ENCODE data around the gene PGAM2.
A peak's percentile ranks its signal among the peaks of the same experiment; 100 is the strongest.
"Not testable (repeated sequence)": the region's sequence is repeated elsewhere in the genome, so short reads cannot be mapped to it uniquely, and the experiment has no call there.

PGAM2 gene

DNA sequence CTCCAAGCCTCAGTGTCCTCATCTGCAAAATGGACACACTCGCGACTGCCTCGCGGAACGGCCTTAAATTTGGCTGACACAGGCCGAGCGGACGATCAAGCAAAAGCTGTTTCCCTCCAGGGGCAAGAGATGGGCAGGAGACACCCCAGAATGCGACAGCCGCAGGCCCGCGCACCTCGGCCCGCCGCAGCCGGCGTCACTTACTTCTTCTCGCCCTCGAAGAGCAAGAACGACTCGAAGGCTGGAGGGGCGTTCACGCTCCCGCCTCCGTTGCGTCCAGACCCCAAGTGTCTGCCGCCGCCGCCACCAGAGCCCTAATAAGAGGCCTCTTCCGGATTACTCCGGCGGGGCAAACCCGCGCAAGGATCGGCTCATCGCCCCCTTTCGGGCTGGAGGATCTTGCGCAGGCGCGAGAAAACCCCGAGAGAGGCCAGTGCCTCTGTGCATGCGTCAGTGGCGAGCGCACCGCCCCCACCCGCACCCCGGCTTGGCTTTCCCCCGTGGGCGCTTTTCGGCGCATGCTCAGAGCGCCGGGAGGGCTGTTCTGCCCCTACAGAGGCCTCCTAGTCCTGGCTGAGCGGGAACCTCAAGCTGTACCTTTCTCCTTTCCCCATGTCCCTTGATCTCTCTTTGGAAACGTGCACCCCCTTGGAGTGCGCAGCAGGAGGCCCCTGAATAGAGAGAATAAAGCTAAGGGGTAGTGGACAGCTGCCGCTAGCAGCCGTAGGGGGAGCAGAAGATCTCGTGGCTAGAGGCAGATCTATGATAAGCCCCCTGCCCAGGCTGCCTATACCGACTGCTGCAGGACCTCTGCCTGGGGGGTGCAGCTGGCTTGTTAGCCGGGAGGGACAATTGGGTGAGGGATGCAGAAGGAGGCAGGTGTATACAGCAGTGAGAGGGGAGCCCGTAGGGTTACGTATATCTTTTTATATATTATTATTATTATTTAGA lies 46.2 kb downstream of the PGAM2 start:
- H3K4me3 ChIP-seq (ENCODE audit: low read depth, low read length), result peak overlapping the region; percentile 85
- TF ChIP-seq CTCF (IDR thresholded peaks at IDR 0.05; ENCODE audit: insufficient read depth, low read depth, low read length, missing control alignments), result peak; percentile 58
- peak; percentile 98 for DNase-seq (ENCODE audit: low read depth)

DNA sequence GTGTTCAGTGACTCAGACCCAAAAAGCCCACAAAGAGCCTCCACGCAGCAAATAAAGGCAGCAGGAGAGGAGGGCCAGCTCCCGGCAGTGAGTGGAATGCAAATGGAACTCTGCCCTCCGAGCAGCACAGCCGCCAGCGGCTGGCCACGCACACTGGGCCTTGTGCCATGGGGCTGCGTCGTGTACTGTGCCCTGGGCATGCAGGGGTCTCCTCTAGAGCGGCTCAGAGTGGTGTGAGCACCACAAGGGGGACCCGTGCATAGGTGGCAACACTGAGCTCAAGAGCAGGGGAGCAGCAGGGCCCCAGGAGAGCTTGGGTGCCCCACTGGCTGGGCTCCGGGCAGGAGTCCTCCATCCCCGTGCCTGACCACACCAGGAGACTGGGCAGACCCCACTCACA lies 50.3 kb downstream of the PGAM2 start:
- DNase-seq (ENCODE audit: low read depth); H3K4me3 ChIP-seq (ENCODE audit: low read depth, low read length): not testable (repeated sequence)
